Neural cell (in vitro differentiated cells): ENCODE data around the gene PLEKHA4. TPM values are rescaled to one million over a fixed set of nuclear protein-coding genes. Genes with fewer than 3 reads are reported as not detected.

Source experiments
- H2AFZ ChIP-seq: fragments of 200-600, 300-800 bp; sonication (generic), shearing (Covaris generic); 2 replicates; pipeline ENCODE4 v1.6.0; 2014; ENCODE audit warnings: low read depth, mild to moderate bottlenecking, antibody characterized with exemption, low read length, moderate library complexity
- H3F3A ChIP-seq: fragments of 200-600 bp; shearing (Covaris generic); 2 replicates; pipeline ENCODE4 v1.6.1; 2016; ENCODE audit warnings: mild to moderate bottlenecking, moderate library complexity, mixed read lengths, antibody characterized with exemption, low read length; ENCODE audit not compliant: insufficient read depth, poor library complexity, severe bottlenecking
- H3K27ac ChIP-seq: fragments of 200-600, 300-800 bp; sonication (generic), shearing (Covaris generic); 2 replicates; pipeline ENCODE4 v1.5.1; 2014; ENCODE audit warnings: mild to moderate bottlenecking, low read length, moderate library complexity
- H3K27me3 ChIP-seq: fragments of 300-800, 200-600 bp; sonication (generic), shearing (Covaris generic); 2 replicates; pipeline ENCODE4 v1.6.0; 2014; ENCODE audit warnings: mild to moderate bottlenecking, low read depth, low read length, moderate library complexity; ENCODE audit not compliant: insufficient read depth
- H3K36me3 ChIP-seq: fragments of 300-800, 200-600 bp; sonication (generic), shearing (Covaris generic); 2 replicates; pipeline ENCODE4 v1.5.1; 2014; ENCODE audit warnings: mild to moderate bottlenecking, antibody characterized with exemption, low read length, moderate library complexity; ENCODE audit not compliant: insufficient read depth
- H3K4me2 ChIP-seq: fragments of 300-800, 200-600 bp; sonication (generic), shearing (Covaris generic); 2 replicates; pipeline ENCODE4 v1.6.0; 2014; ENCODE audit warnings: mild to moderate bottlenecking, low read length
- H3K4me3 ChIP-seq: fragments of 300-800, 200-600 bp; sonication (generic), shearing (Covaris generic); 2 replicates; pipeline ENCODE4 v1.5.1; 2014; ENCODE audit warnings: mild to moderate bottlenecking, low read length, moderate library complexity
- H3K79me2 ChIP-seq: fragments of 200-600 bp; shearing (Covaris generic); replicated peaks from 2 replicates; pipeline ENCODE4 v1.6.0; 2014; ENCODE audit warnings: mild to moderate bottlenecking, low read length, moderate library complexity; ENCODE audit not compliant: insufficient read depth
- H3K9ac ChIP-seq: fragments of 300-800, 200-600 bp; sonication (generic), shearing (Covaris generic); 2 replicates; pipeline ENCODE4 v1.6.1; 2016; ENCODE audit warnings: mild to moderate bottlenecking, low read length, mixed read lengths
- H3K9me2 ChIP-seq: fragments of 200-600 bp; shearing (Covaris generic); 2 replicates; pipeline ENCODE4 v1.6.1; 2016; ENCODE audit warnings: mild to moderate bottlenecking, low read length, mixed read lengths; ENCODE audit not compliant: insufficient read depth
- H3K9me3 ChIP-seq: fragments of 200-600, 300-800 bp; sonication (generic), shearing (Covaris generic); 2 replicates; pipeline ENCODE4 v1.6.1; 2016; ENCODE audit warnings: mild to moderate bottlenecking, mixed run types, low read length, moderate library complexity, mixed read lengths
- H4K20me1 ChIP-seq: fragments of 200-600 bp; shearing (Covaris generic); 2 replicates; pipeline ENCODE4 v1.6.1; 2016; ENCODE audit warnings: mild to moderate bottlenecking, mixed run types; ENCODE audit not compliant: insufficient read depth
- EP300 ChIP-seq: fragments of 450-650 bp; conservative IDR thresholded peaks from 2 replicates; pipeline ENCODE4 v1.6.1; 2014; ENCODE audit warnings: antibody characterized with exemption, mild to moderate bottlenecking, moderate library complexity; ENCODE audit not compliant: poor library complexity, severe bottlenecking
- EZH2 ChIP-seq: fragments of 200-600, 300-800 bp; shearing (Covaris generic), sonication (generic); IDR thresholded peaks from 2 replicates; pipeline ENCODE4 v1.6.1; 2014; ENCODE audit warnings: antibody characterized with exemption, low read length, borderline replicate concordance, mild to moderate bottlenecking; ENCODE audit not compliant: insufficient read depth, poor library complexity, severe bottlenecking
- MXI1 ChIP-seq: fragments of 450-650 bp; conservative IDR thresholded peaks from 2 replicates; pipeline ENCODE4 v1.6.1; 2014; ENCODE audit warnings: antibody characterized with exemption, mild to moderate bottlenecking; ENCODE audit not compliant: poor library complexity, severe bottlenecking
- POLR2AphosphoS5 ChIP-seq: IDR thresholded peaks from 2 replicates; pipeline ENCODE4 v1.6.1; 2012
- RAD21 ChIP-seq: fragments of 450-650 bp; conservative IDR thresholded peaks from 2 replicates; pipeline ENCODE4 v1.6.1; 2014; ENCODE audit warnings: antibody characterized with exemption, mild to moderate bottlenecking, moderate library complexity
- REST ChIP-seq: IDR thresholded peaks from 2 replicates; pipeline ENCODE4 v1.6.1; 2012; ENCODE audit warnings: borderline replicate concordance
- SMC3 ChIP-seq: fragments of 450-650 bp; conservative IDR thresholded peaks from 2 replicates; pipeline ENCODE4 v1.6.1; 2014; ENCODE audit warnings: antibody characterized with exemption, mild to moderate bottlenecking, moderate library complexity; ENCODE audit not compliant: poor library complexity
- TAF1 ChIP-seq: IDR thresholded peaks from 2 replicates; pipeline ENCODE4 v1.6.1; 2012; ENCODE audit warnings: low read depth
- polyA plus RNA-seq: library from polyadenylated mRNA; depleted of rRNA; stranded (reverse); fragments of >200 nt; gene quantifications from 2 replicates; pipeline ENCODE4 v1.2.3, GENCODE V29; 2014
- TF ChIP-seq, protein P1 (sequence below): fragments of 450-650 bp; IDR thresholded peaks from 2 replicates; pipeline ENCODE4 v1.5.1; 2014; ENCODE audit warnings: antibody characterized with exemption, mild to moderate bottlenecking, moderate library complexity; ENCODE audit not compliant: poor library complexity, severe bottlenecking

Gene PLEKHA4
- polyA plus RNA-seq, 1 donor from 2014 or later, result not detected

DNA sequence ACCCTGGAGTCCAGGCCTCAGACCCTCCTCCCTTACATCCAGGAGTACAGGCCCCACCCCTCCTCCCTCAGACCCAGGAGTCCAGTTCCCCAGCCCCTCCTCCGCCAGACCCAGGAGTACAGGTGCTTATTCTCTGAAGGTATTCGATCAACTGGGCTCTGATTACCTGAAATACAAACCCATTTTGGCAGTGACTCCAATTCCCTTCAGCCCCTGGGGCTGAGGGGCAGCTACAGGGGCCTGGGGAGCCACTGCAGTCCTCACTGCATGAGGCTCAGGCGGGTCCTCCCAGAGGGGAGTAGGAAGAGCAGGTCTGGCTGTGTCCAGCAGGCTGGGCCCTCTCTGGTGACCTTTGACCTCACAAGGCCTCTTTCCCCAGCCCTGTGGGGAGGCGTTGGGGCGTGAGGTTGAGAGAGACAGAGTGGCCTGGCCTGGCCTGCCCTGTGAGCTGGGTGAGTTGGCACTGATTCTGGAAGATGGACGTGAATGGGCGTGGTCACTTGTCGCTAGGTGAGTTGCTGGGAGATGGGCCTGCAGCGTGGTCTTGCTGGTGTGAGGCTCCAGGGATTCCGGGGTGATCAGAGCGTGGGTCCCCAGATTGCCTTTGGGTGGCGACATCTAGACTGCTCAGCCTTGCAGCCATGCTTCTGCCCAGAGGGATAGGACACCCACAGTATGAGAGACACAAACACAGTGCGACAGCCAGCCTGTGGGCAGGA lies 60.7 kb downstream of the PLEKHA4 start:
- Histone ChIP-seq H3K79me2 (no peaks in the 10 kb centered on the region), H3K27me3 (no peaks in the 10 kb centered on the region), H3K36me3 (no peaks in the 10 kb centered on the region), H3K27ac (no peak overlapping the region), H3K4me3 (no peak overlapping the region), H3K9me2 (no peaks in the 10 kb centered on the region), H3K4me2 (no peak overlapping the region), H4K20me1 (no peaks in the 10 kb centered on the region), H3K9ac (no peak overlapping the region), H2AFZ (no peak overlapping the region), H3K9me3 (no peaks in the 10 kb centered on the region), H3F3A (no peaks in the 10 kb centered on the region)
- TF ChIP-seq EZH2 (no peak), EP300 (no peak), RAD21 (no peak), REST (no peak), SMC3 (no peak), MXI1 (no peak), POLR2AphosphoS5 (no peak), TAF1 (no peak)
- TF ChIP-seq, protein P1, sequence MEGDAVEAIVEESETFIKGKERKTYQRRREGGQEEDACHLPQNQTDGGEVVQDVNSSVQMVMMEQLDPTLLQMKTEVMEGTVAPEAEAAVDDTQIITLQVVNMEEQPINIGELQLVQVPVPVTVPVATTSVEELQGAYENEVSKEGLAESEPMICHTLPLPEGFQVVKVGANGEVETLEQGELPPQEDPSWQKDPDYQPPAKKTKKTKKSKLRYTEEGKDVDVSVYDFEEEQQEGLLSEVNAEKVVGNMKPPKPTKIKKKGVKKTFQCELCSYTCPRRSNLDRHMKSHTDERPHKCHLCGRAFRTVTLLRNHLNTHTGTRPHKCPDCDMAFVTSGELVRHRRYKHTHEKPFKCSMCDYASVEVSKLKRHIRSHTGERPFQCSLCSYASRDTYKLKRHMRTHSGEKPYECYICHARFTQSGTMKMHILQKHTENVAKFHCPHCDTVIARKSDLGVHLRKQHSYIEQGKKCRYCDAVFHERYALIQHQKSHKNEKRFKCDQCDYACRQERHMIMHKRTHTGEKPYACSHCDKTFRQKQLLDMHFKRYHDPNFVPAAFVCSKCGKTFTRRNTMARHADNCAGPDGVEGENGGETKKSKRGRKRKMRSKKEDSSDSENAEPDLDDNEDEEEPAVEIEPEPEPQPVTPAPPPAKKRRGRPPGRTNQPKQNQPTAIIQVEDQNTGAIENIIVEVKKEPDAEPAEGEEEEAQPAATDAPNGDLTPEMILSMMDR, result no peak

- H3F3A ChIP-seq, result no peaks in the 10 kb centered on the region
- H3K36me3 ChIP-seq, result no peaks in the 10 kb centered on the region
- no peaks in the 10 kb centered on the region for H3K9me3 ChIP-seq
- H3K9me2 ChIP-seq, result no peaks in the 10 kb centered on the region
- no peaks in the 10 kb centered on the region for H3K27me3 ChIP-seq
- no peak for TF ChIP-seq TAF1
- TF ChIP-seq, protein P1, result no peak
- no peak for TF ChIP-seq REST
- H3K4me2 ChIP-seq, result no peak overlapping the region
- no peaks in the 10 kb centered on the region for H4K20me1 ChIP-seq
- no peak overlapping the region for H3K4me3 ChIP-seq
- H2AFZ ChIP-seq, result no peak overlapping the region
- H3K79me2 ChIP-seq, result no peaks in the 10 kb centered on the region
- H3K27ac ChIP-seq, result no peak overlapping the region
- no peak overlapping the region for H3K9ac ChIP-seq
Observed at GRCh38 chr19:48806818-48807589, 61.4 kb downstream of the PLEKHA4 start.
